Measurements from ENCODE around the gene CA12. TPM values are rescaled to one million over a fixed set of nuclear protein-coding genes. Genes with fewer than 3 reads are reported as not detected.

CA12 gene
- total RNA-seq, 2 experiments from 2014 or later = not detected

- ChIA-PET POLR2A (no interaction called here), CTCF (interaction anchor here (0.7 to 1.4 kb wide), 2 partner anchors 12 to 629 kb away, joined by 3 read pairs; no protein-coding TSS in a partner anchor)
Observed at GRCh38 chr15:63380808-63381282, 801 bp downstream of the CA12 start.

- ChIA-PET POLR2A (no interaction called here), CTCF (interaction anchor here (0.7 kb wide), 1 partner anchor 629 kb away, joined by 3 read pairs; no protein-coding TSS in a partner anchor)
Observed at GRCh38 chr15:63380151-63380807, 1.4 kb downstream of the CA12 start.

GRCh38 chr15:63379492-63380150 is 2.0 kb downstream of the CA12 start:
- ChIA-PET POLR2A (no interaction called here), CTCF (no interaction called here)

- ChIA-PET CTCF (no interaction called here), POLR2A (interaction anchor here (0.5 kb wide), 1 partner anchor 1906 kb away, joined by 5 read pairs; no protein-coding TSS in a partner anchor)
Observed at GRCh38 chr15:63378946-63379345, 2.7 kb downstream of the CA12 start.

GRCh38 chr15:63374686-63375520 is 6.7 kb downstream of the CA12 start:
- ChIA-PET CTCF (no interaction called here), POLR2A (no interaction called here)

GRCh38 chr15:63373866-63374548 is 7.6 kb downstream of the CA12 start:
- ChIA-PET CTCF (no interaction called here), POLR2A (no interaction called here)

GRCh38 chr15:63373330-63373729 is 8.3 kb downstream of the CA12 start:
- CTCF ChIA-PET = no interaction called here
- POLR2A ChIA-PET = no interaction called here

GRCh38 chr15:63372753-63373152 is 8.9 kb downstream of the CA12 start:
- ChIA-PET POLR2A (no interaction called here), CTCF (no interaction called here)

GRCh38 chr15:63372018-63372705 is 9.5 kb downstream of the CA12 start:
- CTCF ChIA-PET = no interaction called here
- POLR2A ChIA-PET = no interaction called here

- CTCF ChIA-PET = no interaction called here
- POLR2A ChIA-PET = no interaction called here
Observed at GRCh38 chr15:63371297-63371918, 10.2 kb downstream of the CA12 start.

- ChIA-PET CTCF (no interaction called here), POLR2A (no interaction called here)
Observed at GRCh38 chr15:63370764-63371163, 10.9 kb downstream of the CA12 start.

- CTCF ChIA-PET = interaction anchor here (1.7 kb wide), 1 partner anchor 12 kb away, joined by 3 read pairs; the partner anchor contains the start of gene CA12
Observed at GRCh38 chr15:63369781-63370180, 11.9 kb downstream of the CA12 start.

GRCh38 chr15:63369296-63369695 is 12.3 kb downstream of the CA12 start:
- ChIA-PET POLR2A (no interaction called here), CTCF (interaction anchor here (1.7 kb wide), 1 partner anchor 12 kb away, joined by 3 read pairs; the partner anchor contains the start of gene CA12)

More at GRCh38 chr15:63369781-63370180, 11.9 kb downstream of the CA12 start:
- POLR2A ChIA-PET = no interaction called here

- POLR2A ChIA-PET = no interaction called here
- CTCF ChIA-PET = interaction anchor here (0.5 to 1.7 kb wide), 2 partner anchors 13 to 97 kb away, joined by 3 read pairs; partner anchors contain the start of gene CA12
Observed at GRCh38 chr15:63368503-63368902, 13.1 kb downstream of the CA12 start.

GRCh38 chr15:63367900-63368299 is 13.7 kb downstream of the CA12 start:
- POLR2A ChIA-PET = no interaction called here
- CTCF ChIA-PET = interaction anchor here (1.7 kb wide), 1 partner anchor 13 kb away, joined by 3 read pairs; the partner anchor contains the start of gene CA12

GRCh38 chr15:63367390-63367789 is 14.3 kb downstream of the CA12 start:
- ChIA-PET CTCF (no interaction called here), POLR2A (no interaction called here)

GRCh38 chr15:63366451-63366850 is 15.2 kb downstream of the CA12 start:
- POLR2A ChIA-PET = no interaction called here
- CTCF ChIA-PET = no interaction called here

- ChIA-PET CTCF (no interaction called here), POLR2A (no interaction called here)
Observed at GRCh38 chr15:63365273-63365680, 16.4 kb downstream of the CA12 start.

Measured in activated CD8-positive, alpha-beta memory T cell treated with anti-CD3 and anti-CD28 coated beads for 36 hours (primary cell).